Posterior cingulate gyrus (tissue), 11 donors: ENCODE results near the gene CPEB3.

ENCODE experiments used
- DNase-seq, 10 donors: peaks; one replicate each; pipeline versions ENCODE4 v3.0.0 to v3.0.0-alpha.2; 2020 to 2021; ENCODE audit warnings: mixed read lengths in 3 of 10
- intact Hi-C: fragments of 100-400 bp; cut with DNase I; formaldehyde crosslinking; loops from one replicate; pipeline ENCODE4 v1.15.1; 2023

Gene CPEB3

GRCh38 chr10:92274071-92274470 is 16.8 kb downstream of the CPEB3 start:
- DNase-seq = no peak
- intact Hi-C loops = no loop called here

- DNase-seq = no peak
- intact Hi-C loops = no loop called here
Observed at GRCh38 chr10:92268748-92269147, 22.1 kb downstream of the CPEB3 start.

- intact Hi-C loops = no loop called here
- no peak for DNase-seq
Observed at GRCh38 chr10:92267343-92267742, 23.5 kb downstream of the CPEB3 start.

- intact Hi-C loops = no loop called here
- DNase-seq = no peak
Observed at GRCh38 chr10:92265687-92266258, 25.1 kb downstream of the CPEB3 start.

GRCh38 chr10:92264249-92264648 is 26.6 kb downstream of the CPEB3 start:
- intact Hi-C loops = no loop called here
- DNase-seq = no peak

- no peak for DNase-seq
- intact Hi-C loops = no loop called here
Observed at GRCh38 chr10:92263396-92263795, 27.5 kb downstream of the CPEB3 start.

- intact Hi-C loops = no loop called here
- DNase-seq = no peak
Observed at GRCh38 chr10:92248566-92248965, 42.3 kb downstream of the CPEB3 start.

GRCh38 chr10:92244796-92245195 is 46.1 kb downstream of the CPEB3 start:
- DNase-seq = no peak
- intact Hi-C loops = loop anchor here (5.0 kb wide), 1 partner anchor 157 kb away; no protein-coding TSS in a partner anchor

- intact Hi-C loops = loop anchor here (5.0 kb wide), 1 partner anchor 156 kb away; no protein-coding TSS in a partner anchor
- DNase-seq = peak; percentile 58 to 94 (median 78)
Observed at GRCh38 chr10:92242910-92243671, 47.8 kb downstream of the CPEB3 start.

GRCh38 chr10:92242380-92242779 is 48.5 kb downstream of the CPEB3 start:
- no peak for DNase-seq
- intact Hi-C loops = loop anchor here (5.0 kb wide), 1 partner anchor 155 kb away; no protein-coding TSS in a partner anchor

- no peak for DNase-seq
- intact Hi-C loops = loop anchor here (5.0 kb wide), 1 partner anchor 154 kb away; no protein-coding TSS in a partner anchor
Observed at GRCh38 chr10:92241501-92241900, 49.4 kb downstream of the CPEB3 start.

GRCh38 chr10:92241158-92241500 is 49.7 kb downstream of the CPEB3 start:
- peak in 2 of 10 donors; percentile 14 to 21 for DNase-seq
- intact Hi-C loops = loop anchor here (5.0 kb wide), 1 partner anchor 154 kb away; no protein-coding TSS in a partner anchor

- intact Hi-C loops = loop anchor here (5.0 kb wide), 1 partner anchor 153 kb away; no protein-coding TSS in a partner anchor
- DNase-seq = peak; percentile 32 to 91 (median 62)
Observed at GRCh38 chr10:92240289-92241157, 50.4 kb downstream of the CPEB3 start.

GRCh38 chr10:92239600-92240288 is 51.1 kb downstream of the CPEB3 start:
- peak; percentile 47 to 93 (median 60) for DNase-seq
- intact Hi-C loops = loop anchor here (1.0 to 5.0 kb wide), 2 partner anchors 52 to 152 kb away; partner anchors contain the start of genes CPEB3 and MARCHF5

- intact Hi-C loops = loop anchor here (1.0 kb wide), 1 partner anchor 52 kb away; the partner anchor contains the start of genes CPEB3 and MARCHF5
- peak in 3 of 10 donors; percentile 8 to 72 (median 26) for DNase-seq
Observed at GRCh38 chr10:92239151-92239599, 51.7 kb downstream of the CPEB3 start.

GRCh38 chr10:92238586-92239098 is 52.2 kb downstream of the CPEB3 start:
- intact Hi-C loops = loop anchor here (1.0 kb wide), 1 partner anchor 53 kb away; the partner anchor contains the start of genes CPEB3 and MARCHF5
- DNase-seq = peak in 5 of 10 donors; percentile 15 to 42 (median 25)

- intact Hi-C loops = no loop called here
- peak in 3 of 10 donors; percentile 15 to 26 (median 15) for DNase-seq
Observed at GRCh38 chr10:92238054-92238585, 52.8 kb downstream of the CPEB3 start.

GRCh38 chr10:92231196-92231595 is 59.7 kb downstream of the CPEB3 start:
- intact Hi-C loops = no loop called here
- no peak for DNase-seq

GRCh38 chr10:92222603-92223262 is 68.1 kb downstream of the CPEB3 start:
- intact Hi-C loops = no loop called here
- no peak for DNase-seq
